ENCODE results near the gene COQ8A. TPM values are rescaled to one million over a fixed set of nuclear protein-coding genes. Genes with fewer than 3 reads are reported as not detected.
"Not testable (repeated sequence)": the region's sequence is repeated elsewhere in the genome, so short reads cannot be mapped to it uniquely, and the experiment has no call there.

Gene COQ8A
- total RNA-seq, 4 donors from 2014 or later, result 53.2 to 94.0 (median 80.8) TPM

DNA sequence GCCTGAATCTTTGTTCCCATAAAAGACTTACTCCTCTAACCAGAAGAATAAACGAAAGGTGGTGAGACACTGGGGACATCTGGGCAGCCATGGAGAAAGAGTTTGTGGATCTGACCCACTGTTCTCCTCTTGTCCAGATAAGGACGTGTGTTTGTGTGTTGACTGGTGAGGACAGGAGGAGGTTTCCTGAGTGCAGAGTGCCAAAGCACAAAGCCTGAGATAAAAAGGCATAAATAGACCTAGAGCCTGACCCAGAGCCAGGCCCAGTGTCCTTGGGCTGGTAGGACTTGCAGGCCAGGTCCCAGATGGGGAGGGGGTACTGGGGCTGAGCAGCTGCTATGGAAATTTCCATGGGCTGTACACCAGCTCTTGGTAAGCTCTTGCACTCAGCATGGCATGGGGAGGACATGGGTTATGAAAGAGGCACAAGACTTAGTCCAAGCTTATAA is 19.6 kb upstream of the COQ8A start:
- 62 to 94% methylated on average over 2 of the region's 2 CpGs for WGBS, 2 donors (ENCODE audit: low coverage in 1 of 2)

DNA sequence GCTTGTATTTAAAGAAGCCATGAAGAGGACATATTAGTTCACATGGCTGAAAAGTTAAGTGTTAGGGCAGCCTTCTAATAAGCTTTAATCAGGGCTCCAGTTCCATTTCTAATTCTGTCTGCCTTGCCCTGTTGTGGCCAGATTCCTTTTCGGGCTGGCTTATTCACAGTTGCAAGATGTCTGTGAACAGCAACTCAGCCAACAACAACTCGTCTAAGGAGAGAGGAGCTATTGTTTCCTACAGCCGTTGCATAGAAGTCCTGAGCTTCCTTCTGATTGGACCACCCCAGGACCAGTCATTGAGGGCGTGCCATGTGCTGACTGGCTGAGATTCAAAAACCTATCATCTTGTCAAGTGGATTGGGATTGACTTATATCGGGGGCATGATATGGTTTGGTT is 18.6 kb upstream of the COQ8A start:
- H3K9me3 ChIP-seq, result no peaks in the 10 kb centered on the region
- no peak for ATAC-seq
- H3K4me1 ChIP-seq, result no peaks in the 10 kb centered on the region
- no peak overlapping the region for H3K27ac ChIP-seq
- TF ChIP-seq POLR2A (IDR thresholded peaks at IDR 0.05) (no peak), POLR2AphosphoS5 (IDR thresholded peaks at IDR 0.05) (no peak), EP300 (IDR thresholded peaks at IDR 0.05) (no peak)
- TF ChIP-seq, protein P1, sequence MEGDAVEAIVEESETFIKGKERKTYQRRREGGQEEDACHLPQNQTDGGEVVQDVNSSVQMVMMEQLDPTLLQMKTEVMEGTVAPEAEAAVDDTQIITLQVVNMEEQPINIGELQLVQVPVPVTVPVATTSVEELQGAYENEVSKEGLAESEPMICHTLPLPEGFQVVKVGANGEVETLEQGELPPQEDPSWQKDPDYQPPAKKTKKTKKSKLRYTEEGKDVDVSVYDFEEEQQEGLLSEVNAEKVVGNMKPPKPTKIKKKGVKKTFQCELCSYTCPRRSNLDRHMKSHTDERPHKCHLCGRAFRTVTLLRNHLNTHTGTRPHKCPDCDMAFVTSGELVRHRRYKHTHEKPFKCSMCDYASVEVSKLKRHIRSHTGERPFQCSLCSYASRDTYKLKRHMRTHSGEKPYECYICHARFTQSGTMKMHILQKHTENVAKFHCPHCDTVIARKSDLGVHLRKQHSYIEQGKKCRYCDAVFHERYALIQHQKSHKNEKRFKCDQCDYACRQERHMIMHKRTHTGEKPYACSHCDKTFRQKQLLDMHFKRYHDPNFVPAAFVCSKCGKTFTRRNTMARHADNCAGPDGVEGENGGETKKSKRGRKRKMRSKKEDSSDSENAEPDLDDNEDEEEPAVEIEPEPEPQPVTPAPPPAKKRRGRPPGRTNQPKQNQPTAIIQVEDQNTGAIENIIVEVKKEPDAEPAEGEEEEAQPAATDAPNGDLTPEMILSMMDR (IDR thresholded peaks at IDR 0.05), result no peak
- H3K27me3 ChIP-seq, result no peaks in the 10 kb centered on the region
- H3K4me3 ChIP-seq, result no peak overlapping the region
- peaks cover 0 to 40% of the 10 kb centered on the region in 2 donors for H3K36me3 ChIP-seq
- WGBS, 2 donors (ENCODE audit: low coverage in 1 of 2), result 72 to 100% methylated on average over 2 to 5 of the region's 5 CpGs

More for the DNA sequence above, 19.6 kb upstream of the COQ8A start:
- no peak for ATAC-seq
- Histone ChIP-seq H3K27ac (no peak overlapping the region), H3K36me3 (peaks cover 0 to 40% of the 10 kb centered on the region in 2 donors), H3K9me3 (no peaks in the 10 kb centered on the region), H3K4me1 (no peaks in the 10 kb centered on the region), H3K4me3 (no peak overlapping the region), H3K27me3 (no peaks in the 10 kb centered on the region)
- no peak for TF ChIP-seq POLR2AphosphoS5 (IDR thresholded peaks at IDR 0.05)
- no peak for TF ChIP-seq EP300 (IDR thresholded peaks at IDR 0.05)
- TF ChIP-seq, protein P1 (IDR thresholded peaks at IDR 0.05), result no peak
- TF ChIP-seq POLR2A (IDR thresholded peaks at IDR 0.05), result no peak

DNA sequence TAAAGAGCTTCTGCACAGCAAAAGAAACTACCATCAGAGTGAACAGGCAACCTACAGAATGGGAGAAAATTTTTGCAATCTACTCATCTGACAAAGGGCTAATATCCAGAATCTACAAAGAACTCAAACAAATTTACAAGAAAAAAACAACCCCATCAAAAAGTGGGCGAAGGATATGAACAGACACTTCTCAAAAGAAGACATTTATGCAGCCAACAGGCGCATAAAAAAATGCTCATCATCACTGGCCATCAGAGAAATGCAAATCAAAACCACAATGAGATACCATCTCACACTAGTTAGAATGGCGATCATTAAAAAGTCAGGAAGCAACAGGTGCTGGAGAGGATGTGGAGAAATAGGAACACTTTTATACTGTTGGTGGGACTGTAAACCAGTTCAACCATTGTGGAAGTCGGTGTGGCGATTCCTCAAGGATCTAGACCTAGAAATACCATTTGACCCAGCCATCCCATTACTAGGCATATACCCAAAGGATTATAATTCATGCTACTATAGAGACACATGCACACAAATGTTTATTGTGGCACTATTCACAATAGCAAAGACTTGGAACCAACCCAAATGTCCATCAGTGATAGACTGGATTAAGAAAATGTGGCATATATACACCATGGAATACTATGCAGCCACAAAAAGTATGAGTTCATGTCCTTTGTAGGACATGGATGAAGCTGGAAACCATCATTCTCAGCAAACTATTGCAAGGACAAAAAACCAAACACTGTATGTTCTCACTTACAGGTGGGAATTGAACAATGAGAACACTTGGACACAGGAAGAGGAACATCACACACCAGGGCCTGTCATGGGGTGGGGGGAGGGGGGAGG is 10.6 kb upstream of the COQ8A start:
- H3K27ac ChIP-seq, H3K4me3 ChIP-seq, H3K9me3 ChIP-seq, H3K36me3 ChIP-seq, H3K4me1 ChIP-seq, ATAC-seq, H3K27me3 ChIP-seq: not testable (repeated sequence)
- 96 to 100% methylated on average over 3 to 5 of the region's 5 CpGs for WGBS, 2 donors (ENCODE audit: low coverage in 1 of 2)

DNA sequence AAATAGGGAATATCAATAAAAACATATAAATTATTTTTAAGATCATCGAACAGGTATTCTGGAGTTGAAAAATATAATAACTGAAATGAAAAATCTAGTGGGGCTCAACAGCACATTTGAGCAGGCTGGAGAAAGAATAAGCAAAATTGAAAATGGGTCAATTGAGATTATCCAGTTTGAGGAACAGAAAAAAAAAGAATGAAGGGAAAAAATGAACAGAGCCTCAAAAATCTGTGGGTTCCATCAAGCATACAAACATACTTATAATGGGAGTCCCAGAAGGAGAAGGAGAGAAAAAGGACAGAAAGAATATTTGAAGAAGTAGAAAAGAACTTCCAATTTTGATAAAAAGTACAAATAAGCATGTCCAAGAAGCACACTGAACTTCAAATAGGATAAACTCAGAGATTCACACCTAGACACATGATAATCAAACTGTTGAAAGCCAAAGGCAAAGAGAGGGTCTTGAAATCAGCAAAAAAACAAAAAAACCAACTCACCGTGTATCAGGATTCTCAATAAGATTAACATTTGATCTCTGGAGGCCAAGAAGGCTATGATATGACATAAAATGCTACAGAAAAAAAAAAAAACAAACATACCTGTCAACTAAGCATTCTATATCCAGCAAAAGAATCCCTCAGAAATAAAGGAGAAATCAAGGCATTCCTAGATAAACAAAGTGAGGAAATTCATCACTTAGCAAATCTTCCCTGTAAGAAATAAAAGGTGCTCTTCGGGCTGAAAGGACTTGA is 5.4 kb upstream of the COQ8A start:
- WGBS, 2 donors (ENCODE audit: low coverage in 1 of 2), result 79 to 93% methylated on average over 3 of the region's 3 CpGs
- Histone ChIP-seq H3K4me1 (peaks cover 6 to 13% (median 6%) of the 10 kb centered on the region in 3 donors), H3K27ac (no peak overlapping the region), H3K36me3 (no peaks in the 10 kb centered on the region), H3K27me3 (no peaks in the 10 kb centered on the region), H3K9me3 (peaks cover 0 to 11% (median 0%) of the 10 kb centered on the region in 3 donors), H3K4me3 (no peak overlapping the region)
- no peak for ATAC-seq
- no peak for TF ChIP-seq POLR2A (IDR thresholded peaks at IDR 0.05)
- TF ChIP-seq, protein P1 (IDR thresholded peaks at IDR 0.05), result no peak
- no peak for TF ChIP-seq EP300 (IDR thresholded peaks at IDR 0.05)
- TF ChIP-seq POLR2AphosphoS5 (IDR thresholded peaks at IDR 0.05), result no peak

DNA sequence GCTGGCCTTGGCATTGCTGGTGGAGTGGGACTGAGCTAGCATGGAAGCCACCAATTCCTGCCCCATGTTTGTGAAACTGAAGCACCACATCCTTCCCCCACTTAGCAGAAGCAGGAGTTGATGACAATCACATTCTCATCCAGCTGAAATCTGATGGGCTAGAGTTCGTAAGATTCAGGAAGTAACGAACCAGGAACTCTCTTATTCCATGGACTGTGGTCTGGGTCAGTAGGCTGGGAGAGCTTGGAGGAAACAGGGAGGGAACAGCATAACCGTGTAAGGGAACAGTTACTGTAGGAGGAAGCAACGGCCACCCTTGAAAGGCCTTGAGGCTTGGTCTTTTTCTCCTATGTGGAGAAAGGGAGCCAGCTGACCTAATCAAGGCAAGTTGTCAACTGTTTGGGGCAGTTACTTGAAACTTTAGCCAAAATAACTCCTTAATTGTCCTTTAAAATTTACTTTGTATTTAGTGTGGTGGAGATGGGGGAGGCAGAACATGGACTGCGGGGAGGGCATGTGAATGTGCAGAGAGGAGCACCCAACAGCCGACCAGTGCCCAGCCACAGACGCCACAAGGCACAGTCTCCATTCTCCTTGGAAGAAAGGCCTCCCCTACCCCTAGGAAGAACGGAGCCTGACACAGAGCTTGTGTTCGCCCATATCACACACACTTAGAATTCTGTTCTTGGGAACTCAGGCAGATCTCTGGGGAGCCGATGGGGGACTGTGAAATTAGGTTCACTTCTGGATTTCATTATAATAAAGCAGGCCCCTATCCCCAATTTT is 2.0 kb upstream of the COQ8A start:
- H3K36me3 ChIP-seq, result no peaks in the 10 kb centered on the region
- H3K27ac ChIP-seq, result peak overlapping the region; percentile 96 to 99 (median 98)
- ATAC-seq, result no peak
- no peaks in the 10 kb centered on the region for H3K27me3 ChIP-seq
- H3K4me3 ChIP-seq, result no peak overlapping the region
- TF ChIP-seq POLR2AphosphoS5 (IDR thresholded peaks at IDR 0.05), result no peak
- TF ChIP-seq, protein P1 (IDR thresholded peaks at IDR 0.05), result no peak
- TF ChIP-seq EP300 (IDR thresholded peaks at IDR 0.05), result no peak
- TF ChIP-seq POLR2A (IDR thresholded peaks at IDR 0.05), result no peak
- WGBS, 2 donors (ENCODE audit: low coverage in 1 of 2), result 87 to 93% methylated on average over 5 to 6 of the region's 10 CpGs
- H3K4me1 ChIP-seq, result peaks cover 6 to 40% (median 25%) of the 10 kb centered on the region in 3 donors
- peaks cover 0 to 11% (median 0%) of the 10 kb centered on the region in 3 donors for H3K9me3 ChIP-seq

Measured in gastroesophageal sphincter (tissue), 4 donors.